Kidney epithelial cell (primary cell): Measurements from ENCODE around the gene PODN. TPM values are rescaled to one million over a fixed set of nuclear protein-coding genes. Genes with fewer than 3 reads are reported as not detected.

Experiments used
- DNase-seq: peaks from one replicate; pipeline ENCODE4 v3.0.0-alpha.2; 2010; ENCODE audit warnings: low read depth
- H3K27me3 ChIP-seq: 2 replicates; pipeline ENCODE4 v1.6.0; 2011; ENCODE audit warnings: low read length; ENCODE audit not compliant: control insufficient read depth, insufficient read depth
- H3K36me3 ChIP-seq: 2 replicates; pipeline ENCODE4 v1.5.1; 2011; ENCODE audit warnings: low read length; ENCODE audit not compliant: control insufficient read depth, insufficient read depth
- H3K4me3 ChIP-seq: 2 replicates; pipeline ENCODE4 v1.5.1; 2011; ENCODE audit warnings: low read depth, mild to moderate bottlenecking, control low read depth, low read length
- total RNA-seq: library from RNA; depleted of rRNA; stranded (reverse); fragments of >200 nt; gene quantifications from 2 replicates; pipeline ENCODE4 v1.2.3, GENCODE V29; 2015
- TF ChIP-seq, protein P1 (sequence below): IDR thresholded peaks from 2 replicates; pipeline ENCODE4 v1.5.1; 2011; ENCODE audit warnings: mild to moderate bottlenecking, moderate library complexity, low read length, control low read depth, inconsistent platforms; ENCODE audit not compliant: insufficient read depth, poor library complexity, severe bottlenecking

The PODN gene
- total RNA-seq, 1 donor from 2014 or later = not detected

DNA sequence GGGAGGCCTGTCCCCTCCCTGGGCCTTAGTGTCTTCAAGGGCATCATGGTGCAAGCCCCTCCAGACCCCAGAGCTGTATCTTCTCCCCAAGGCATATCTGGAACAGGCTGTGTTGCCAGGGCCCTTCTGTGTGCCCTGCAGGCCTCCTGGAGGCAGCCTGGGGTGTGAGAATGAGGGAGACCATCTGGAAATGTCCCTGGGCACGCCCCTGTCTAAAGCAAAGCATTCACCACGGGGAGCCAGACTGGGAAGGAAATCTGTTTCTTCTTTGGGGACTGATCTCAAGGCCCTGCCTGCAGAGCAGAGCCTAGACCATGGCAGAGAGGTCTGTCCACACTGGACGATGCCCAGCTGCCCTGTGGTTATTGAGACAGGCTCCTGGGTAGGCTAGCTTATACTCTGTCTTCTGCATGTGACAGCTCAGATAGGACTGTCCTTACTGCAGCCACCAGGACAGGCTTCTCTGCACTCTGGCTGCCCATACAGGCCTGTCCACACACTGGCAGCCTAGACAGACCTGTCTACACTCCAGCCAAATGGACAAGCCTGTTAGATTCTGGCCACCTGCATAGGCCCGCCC, 24.6 kb downstream of the PODN start:
- Histone ChIP-seq H3K36me3 (no peaks in the 10 kb centered on the region), H3K4me3 (no peak overlapping the region), H3K27me3 (no peaks in the 10 kb centered on the region)
- no peak for DNase-seq
- TF ChIP-seq, protein P1, sequence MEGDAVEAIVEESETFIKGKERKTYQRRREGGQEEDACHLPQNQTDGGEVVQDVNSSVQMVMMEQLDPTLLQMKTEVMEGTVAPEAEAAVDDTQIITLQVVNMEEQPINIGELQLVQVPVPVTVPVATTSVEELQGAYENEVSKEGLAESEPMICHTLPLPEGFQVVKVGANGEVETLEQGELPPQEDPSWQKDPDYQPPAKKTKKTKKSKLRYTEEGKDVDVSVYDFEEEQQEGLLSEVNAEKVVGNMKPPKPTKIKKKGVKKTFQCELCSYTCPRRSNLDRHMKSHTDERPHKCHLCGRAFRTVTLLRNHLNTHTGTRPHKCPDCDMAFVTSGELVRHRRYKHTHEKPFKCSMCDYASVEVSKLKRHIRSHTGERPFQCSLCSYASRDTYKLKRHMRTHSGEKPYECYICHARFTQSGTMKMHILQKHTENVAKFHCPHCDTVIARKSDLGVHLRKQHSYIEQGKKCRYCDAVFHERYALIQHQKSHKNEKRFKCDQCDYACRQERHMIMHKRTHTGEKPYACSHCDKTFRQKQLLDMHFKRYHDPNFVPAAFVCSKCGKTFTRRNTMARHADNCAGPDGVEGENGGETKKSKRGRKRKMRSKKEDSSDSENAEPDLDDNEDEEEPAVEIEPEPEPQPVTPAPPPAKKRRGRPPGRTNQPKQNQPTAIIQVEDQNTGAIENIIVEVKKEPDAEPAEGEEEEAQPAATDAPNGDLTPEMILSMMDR = no peak

DNA sequence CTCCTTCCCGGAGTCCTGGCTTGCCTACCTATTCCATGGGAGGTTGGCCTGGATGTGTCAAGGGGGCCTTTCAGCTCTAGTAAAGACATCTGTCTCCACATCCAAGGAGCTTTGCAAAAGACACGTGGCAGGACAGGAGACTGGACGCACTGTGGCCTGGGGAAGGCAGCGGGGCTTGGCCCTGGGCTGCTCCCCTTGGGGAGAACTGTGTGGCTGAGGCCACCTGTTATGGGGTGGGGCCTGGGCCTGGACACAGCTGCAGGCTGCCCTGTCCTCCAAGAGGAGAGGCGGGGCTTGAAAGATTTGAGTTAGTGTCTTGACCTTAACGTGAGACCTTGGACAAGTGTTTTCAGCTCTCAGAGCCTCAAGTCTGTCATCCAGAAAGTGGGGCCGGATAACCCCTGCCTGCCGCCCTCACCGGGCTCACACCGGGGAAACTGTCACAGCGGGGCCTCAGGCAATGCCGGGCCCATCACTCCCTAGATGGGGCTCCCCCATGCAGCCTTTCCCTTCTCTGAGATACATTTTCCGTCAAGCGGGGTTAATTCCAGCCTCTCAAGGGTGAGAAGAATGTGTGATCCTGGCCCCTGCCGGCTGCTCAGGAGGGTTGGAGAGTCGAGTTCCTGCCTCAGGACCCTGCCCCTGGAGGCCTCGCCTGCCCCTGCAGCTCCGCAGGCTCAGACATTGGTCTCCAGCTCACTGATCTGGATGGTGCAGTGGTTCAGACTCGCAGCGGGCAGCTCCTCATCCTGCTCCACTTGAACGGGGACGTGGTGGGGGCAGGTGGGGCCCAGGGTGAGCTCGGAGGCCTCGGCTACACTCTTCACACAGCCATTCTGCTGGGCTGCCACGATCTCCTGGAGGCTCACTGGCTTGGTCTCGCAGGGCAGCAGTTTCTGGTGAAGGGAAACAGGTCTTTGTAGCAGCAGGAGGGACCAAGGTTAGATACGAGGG, 25.6 kb downstream of the PODN start:
- Histone ChIP-seq H3K36me3 (no peaks in the 10 kb centered on the region), H3K27me3 (no peaks in the 10 kb centered on the region), H3K4me3 (no peak overlapping the region)
- TF ChIP-seq, protein P1 = no peak
- DNase-seq = no peak

DNA sequence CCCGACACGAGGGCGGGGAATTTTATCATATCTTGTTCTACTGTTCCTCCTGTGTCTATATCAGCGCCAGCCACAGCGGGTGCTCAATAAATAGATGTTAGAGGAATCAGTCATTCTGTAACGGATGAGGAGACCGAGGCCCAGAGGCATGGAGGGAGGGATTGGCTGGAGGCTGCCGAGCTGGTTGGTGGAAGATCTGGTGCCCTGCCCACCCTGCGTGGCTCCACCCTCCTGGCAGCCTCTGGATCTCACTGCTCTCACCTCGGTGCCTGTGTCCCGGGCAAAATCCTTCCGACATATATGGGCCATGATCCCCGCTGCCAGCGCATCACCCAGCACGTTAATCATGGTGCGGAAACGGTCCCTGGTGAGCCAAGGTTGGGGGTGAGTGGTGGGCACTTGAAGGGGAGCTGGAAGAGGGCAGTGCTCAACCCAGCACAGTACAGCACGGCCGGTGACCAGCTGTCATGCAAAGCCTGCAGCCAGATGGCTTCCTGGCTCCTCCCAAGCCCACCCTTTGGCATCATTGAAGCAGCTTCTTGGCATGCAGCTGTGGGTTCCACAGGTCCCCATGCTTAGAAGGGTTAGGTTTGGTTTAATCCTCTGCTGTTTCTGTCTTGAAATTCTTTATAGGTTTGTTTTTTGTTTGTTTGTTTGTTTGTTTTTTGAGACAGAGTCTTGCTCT, 26.7 kb downstream of the PODN start:
- TF ChIP-seq, protein P1 = no peak

DNA sequence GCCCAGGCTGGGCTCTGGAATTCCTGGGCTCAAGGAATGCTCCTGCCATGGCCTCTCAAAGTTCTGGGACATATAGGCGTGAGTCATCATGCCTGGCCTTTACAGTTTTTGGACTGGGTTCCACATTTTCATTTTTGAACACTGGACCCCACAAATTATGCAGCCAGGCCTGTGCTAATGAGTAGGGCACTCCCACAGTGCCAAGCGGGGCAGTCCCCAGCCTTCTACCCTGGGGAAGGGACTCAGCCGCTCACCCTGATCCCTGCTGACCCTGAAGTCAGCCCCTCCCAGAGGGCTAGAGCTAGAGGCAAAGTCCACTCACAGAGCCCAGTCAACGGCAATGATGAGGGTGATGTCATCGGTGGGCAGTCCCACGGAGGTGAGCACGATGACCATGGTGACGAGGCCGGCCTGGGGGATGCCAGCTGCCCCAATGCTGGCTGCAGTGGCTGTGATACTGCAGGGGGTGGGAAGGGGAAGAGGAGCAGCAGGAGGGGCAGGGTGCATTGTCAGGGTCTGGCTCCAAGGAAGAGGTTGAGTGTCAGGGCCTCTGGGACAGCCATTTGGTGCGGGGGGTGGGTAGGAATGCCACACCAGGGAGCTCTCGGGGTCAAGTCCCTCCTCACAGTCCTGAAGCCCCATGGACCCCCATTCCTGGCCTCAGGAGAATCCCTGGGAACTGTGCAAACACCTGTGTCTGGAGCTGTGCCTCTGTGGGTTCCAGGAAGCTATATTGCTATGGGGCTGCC, 27.6 kb downstream of the PODN start:
- no peaks in the 10 kb centered on the region for H3K27me3 ChIP-seq
- H3K36me3 ChIP-seq = no peaks in the 10 kb centered on the region
- H3K4me3 ChIP-seq = no peak overlapping the region
- TF ChIP-seq, protein P1 = no peak
- DNase-seq = no peak

More for the DNA sequence above, 26.7 kb downstream of the PODN start:
- Histone ChIP-seq H3K27me3 (no peaks in the 10 kb centered on the region), H3K36me3 (no peaks in the 10 kb centered on the region), H3K4me3 (no peak overlapping the region)
- no peak for DNase-seq

DNA sequence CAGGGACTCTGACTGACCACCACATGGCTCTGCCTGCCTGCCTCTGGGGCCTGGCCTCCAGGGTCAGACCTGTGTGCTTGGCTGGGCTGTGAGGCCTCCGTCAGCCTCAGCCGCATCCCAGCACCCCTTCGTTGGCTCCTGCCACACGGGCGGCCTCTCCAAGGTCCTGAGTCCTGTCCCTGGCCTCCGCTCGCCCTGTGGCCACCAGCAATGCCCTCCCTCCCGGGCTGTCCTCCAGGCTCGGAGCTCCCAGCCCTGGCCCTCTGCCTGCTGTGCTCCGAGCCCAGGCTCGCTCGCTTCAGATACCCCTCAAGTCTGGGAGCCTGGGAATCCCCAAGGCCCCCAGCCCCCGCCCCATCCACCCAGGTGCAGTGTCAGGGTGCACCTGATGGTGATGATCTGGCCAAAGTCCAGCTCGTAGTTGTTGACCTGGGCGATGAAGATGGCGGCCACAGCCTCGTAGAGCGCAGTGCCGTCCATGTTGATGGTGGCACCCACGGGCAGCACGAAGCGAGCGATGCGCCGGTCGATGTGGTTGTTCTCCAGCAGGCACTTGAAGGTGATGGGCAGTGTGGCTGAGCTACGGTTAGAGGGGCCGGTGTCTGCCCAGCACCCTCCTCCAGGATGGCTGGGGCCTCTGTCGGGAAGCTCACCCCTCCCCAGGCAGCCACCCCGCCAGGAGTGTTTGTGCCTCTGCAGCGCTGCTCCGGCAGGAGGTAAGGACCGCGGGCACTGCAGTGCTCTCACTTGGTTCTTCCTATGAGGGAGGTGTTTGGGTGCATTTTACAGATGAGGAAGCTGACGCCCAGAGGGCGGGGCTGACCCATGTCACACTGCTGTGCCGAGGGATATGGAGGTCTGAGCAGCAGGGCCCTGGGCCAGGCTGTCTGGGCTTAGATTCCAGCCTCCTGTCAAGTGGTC, 28.5 kb downstream of the PODN start:
- TF ChIP-seq, protein P1 = no peak
- no peaks in the 10 kb centered on the region for H3K27me3 ChIP-seq
- DNase-seq = no peak
- H3K36me3 ChIP-seq = no peaks in the 10 kb centered on the region
- no peak overlapping the region for H3K4me3 ChIP-seq
